Islet precursor cell (in vitro differentiated cells): Measurements from ENCODE around the gene LBH.

Experiments
- DNase-seq: peaks from one replicate; pipeline ENCODE4 v3.0.0-alpha.2; 2018

Gene LBH

DNA sequence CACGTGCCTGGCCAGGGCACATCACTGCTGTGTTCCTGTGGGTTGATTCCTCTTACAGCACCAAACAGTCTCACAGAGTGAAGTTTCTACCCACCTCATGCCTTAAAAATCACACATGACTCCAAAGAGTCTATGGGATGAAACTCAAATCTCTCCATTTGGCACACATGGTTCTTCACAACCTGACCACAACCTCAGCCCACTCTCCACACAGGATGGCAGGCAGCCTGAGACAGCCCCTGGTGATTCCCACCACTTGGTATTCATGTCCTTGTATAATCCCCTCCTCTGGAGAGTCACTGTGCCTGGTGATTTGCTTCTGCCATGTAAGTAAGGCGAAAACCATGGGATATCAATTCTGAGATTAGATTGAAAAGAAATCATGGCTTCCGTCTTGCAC, 46.2 kb downstream of the LBH start:
- peak; percentile 22 for DNase-seq

DNA sequence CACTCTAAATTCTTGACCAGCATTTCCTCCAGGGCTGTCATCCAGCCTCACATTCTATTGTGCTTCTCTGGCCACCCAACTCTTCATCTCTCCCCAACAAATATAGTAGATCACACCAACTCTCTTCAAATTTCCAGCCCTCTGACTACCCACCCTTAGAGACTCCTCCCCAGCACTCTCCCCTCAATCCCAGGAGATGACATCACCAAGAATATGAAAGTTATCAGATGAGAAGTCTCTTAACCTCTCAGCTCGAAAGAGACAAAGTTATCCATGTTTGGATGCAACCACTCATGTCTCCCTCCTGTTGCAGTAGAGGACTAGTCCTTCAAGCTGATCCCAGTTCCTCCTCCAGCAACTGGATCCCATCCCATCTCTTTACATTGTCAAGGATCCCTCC, 47.1 kb downstream of the LBH start:
- peak; percentile 2 for DNase-seq

DNA sequence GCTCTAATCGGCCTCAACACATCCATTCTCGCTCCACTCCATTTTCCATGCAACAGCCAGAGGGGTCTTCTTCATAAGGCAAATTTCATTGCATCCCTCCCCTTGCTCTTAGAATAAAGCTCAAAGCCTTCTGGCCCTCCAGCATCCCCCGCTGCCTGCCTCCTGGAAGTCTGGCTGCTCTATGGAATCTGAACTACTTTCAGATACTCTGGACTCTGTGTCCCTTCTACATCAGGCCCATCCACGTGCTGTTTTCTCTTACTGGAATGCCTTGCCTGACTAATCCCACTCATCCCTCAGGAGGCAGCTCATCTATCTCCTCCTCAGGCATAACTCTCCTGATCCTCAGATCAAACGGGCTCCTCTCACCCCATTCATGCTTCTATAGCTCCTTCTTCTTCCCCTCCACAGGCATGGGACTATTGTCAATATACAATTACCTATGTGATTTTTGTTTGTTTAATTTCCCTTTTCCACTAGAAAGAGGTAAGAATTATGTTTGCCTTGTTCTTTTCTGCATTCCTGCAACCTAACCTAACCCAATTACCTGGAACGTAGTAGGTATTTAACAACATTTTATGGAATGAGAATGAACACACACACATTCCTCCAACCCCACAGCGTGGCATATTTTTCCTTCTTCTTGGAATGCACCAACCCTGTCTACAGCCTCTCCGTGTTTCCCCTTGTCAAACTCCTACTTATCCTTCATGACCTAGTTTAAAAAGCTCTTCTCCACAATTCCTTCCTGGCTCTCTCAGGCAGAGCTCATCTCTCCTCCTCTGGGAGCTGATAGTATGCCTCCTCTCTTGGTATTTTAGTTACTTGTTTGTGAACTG, 49.5 kb downstream of the LBH start:
- peak; percentile 60 for DNase-seq

DNA sequence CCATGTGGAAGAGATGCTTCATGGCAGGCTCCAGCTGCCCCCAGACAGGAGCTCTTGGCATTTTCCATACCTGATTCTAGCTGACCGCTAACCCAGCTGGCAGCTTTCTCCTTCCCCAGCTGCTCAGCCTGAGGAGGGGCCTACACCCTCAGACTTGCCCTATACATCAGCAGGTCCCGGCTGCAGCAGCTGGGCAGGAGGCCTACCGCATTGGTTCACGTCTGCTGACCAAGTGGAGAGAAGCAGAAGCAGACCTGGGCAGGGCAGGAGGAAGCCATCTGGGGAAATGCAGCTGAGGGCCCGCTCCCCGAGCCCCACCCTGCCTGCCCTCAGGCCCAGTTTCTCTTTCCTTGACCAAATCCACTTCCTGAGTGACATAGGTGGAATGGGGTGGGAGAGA, 50.7 kb downstream of the LBH start:
- DNase-seq = peak; percentile 41

DNA sequence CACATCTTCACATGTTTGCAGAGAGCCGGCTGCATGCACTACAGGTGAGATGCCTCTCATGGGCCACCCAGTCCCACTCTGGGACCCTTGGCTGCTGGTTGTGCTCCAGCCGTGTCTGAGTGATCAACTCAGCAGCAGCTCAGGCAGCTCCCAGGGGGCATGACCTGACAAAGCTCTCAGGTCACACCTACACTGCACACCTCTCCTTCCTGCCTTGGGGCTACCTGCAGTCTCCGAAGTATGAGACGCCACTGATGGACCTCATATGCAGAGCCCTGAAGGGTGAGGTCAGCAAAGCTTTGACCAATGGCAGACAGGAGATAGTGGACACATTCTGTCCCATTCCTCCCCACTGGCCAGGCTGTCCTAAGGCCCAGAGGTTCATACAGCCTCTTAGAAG, 51.4 kb downstream of the LBH start:
- peak; percentile 45 for DNase-seq

DNA sequence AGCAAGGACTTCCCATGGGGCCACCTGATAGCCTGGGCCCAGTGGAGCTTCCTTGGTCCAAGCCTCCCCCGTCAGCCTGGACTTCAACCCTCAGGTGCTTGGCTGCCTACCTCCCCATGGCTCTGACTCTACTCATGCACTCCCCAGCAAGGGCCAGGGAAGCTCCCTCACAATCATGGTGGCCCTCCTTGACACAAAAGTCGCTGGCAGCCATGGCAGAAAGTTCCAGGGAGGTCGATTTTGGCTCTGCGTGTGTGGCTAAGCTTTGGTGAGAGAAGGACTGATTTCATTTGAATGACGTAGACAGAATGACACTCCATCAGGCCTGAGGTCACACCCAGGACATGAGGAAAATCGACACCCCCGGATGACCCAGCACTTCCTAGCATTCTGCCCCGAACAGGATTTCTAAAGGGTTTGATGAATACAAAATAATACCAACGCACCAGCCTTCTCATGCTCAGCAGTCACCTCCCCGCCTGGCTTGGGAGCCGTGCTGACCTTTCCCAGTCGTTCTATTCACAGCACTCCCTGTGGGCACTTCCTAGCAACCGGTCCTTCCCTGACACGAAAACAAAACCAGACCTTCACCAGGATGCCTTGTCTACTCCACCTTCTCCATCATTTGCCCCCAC, 52.7 kb downstream of the LBH start:
- DNase-seq = peak; percentile 38

DNA sequence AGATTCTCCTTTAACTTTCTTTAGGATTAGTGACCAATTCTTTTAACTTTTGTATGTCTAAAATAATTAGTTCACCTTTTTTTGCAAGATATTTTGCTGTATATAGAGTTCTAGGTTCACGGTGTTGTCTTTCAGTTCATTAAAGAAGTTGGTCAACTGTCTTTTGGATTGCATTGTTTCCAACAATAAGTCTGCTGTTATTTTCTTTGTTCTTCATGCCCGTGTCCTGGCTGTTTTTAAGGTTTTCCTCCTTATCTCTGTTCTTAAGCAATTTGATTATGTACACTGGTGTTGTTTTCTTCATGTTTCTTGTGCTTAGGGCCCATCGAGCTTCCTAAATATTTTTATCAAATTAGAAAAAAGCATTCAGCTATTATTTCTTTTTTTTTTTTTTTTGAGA, 54.4 kb downstream of the LBH start:
- no peak for DNase-seq

DNA sequence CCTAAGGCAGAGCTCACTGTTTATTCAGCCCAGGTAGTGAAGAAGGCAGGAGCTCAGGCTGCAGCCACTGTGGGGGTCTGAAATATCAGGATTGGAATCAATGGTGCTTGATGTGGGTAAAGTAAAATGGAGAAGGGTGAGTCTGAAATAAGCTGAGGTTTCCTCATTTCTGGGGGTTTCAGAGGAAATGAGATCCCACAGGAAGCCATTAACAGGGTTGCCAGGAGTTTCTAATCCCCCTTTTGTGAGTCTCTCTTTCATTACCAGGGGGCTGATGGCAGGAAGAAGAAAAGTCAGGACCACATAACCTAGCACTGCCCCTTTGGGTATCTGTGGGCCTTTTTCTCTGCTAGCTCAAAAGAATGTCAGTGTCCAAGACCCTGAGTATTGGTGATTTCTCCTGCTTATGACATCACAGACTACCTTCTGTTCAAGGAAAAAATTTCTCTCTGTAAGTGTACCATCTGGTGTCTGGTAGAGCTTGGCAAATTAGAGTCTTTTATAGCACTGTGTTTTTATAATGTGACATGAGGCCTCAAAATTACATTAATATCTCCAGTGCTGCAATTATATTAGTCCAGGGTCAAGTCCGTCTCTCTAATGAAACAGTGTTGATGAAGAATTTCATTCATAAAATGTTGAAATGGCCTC, 56.0 kb downstream of the LBH start:
- no peak for DNase-seq

DNA sequence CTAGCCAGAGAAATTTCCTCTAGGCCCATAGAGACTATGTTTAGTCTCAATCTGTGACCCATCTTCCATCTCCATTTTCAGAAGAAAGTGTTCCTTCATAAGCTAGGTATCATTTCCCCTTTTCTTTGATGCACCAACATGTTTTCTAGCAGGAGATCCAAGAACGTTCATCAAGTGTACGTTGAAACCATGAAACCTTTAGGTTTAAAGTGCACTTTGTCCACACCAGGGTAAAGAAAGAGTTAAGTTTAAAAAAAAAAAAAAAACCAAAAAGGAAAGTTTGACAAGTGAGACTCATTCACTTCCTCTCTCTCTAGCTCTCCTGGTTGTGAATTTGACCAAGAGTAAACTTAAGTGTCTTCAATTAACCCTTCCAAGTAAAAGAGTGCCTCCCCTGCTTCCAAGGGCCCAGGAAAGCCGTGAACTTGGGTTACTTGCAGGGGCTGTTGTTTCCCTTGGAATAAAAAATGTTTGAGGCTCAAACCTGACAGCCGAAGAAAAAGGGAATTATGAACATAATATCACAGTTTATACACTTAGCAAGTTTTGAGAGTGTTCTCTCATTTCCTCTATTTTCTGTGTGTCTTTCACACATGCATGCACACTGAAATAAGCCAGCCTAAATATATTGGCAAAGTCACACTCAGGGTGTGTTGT, 56.7 kb downstream of the LBH start:
- DNase-seq = no peak

DNA sequence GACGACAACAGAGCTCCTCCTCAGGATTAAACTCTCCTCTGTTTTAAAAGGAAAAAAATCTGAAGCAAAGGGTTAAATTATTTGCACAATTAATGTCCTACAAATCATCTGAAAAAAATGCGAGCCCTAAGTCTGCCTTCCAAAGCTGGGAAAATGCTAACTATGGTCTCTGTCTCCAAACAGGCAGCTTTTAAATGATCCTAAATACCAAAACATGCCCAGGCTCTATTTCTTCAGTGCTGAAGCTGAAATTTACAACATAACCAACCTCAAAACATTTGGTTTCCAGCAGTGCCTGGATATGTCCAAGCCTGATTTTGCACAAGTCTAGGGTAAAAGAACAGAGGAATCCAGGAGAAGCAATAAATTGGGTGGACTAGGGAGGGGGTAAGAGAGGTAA, 57.2 kb downstream of the LBH start:
- no peak for DNase-seq

DNA sequence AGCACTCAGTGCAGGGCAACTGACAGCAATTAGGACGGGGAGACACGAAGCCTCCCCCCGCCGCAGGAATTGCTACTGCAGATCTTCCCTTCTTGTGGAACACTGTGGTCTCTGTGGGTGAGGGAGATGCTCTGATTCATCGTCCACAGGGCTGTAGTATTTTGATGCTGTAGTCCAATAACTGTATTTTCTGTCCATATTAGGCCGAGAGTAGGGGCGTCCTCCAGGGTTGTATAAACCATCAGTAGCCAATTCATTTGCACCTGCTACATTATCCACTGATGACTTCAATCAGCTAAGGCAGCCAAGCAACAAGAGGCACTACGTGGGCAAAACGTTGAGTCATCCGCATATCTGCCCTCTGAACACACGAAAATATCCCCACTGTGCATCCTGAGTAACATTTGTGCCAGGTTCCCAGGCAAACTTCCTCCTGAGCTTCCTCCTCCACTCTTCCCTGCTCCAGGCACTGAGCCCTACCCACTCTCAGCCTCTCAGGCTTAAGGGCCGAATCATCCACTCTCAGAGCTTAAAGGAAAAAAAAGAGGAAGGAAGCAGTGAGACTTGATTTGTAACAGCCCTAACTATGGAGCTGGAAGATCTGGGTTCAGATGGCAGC, 62.1 kb downstream of the LBH start:
- DNase-seq = no peak

DNA sequence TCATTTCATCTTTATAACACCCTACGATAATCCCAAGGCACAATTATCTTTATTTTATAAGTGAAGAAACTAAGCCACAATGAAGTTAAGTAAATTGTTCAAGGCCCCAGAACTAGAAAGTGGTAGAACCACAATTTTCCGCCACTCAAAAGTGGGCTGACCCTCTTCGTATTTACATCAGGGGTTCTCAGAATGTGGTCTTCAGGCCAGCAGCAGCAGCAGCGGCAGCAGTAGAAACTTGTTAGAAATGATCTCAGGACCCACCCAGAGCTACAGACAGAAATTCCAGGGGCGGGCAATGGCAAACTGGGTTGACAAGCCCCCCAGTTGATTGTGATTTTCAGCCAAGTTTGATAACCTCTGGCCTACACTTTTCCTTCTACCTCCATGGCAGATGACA, 62.8 kb downstream of the LBH start:
- DNase-seq = no peak

DNA sequence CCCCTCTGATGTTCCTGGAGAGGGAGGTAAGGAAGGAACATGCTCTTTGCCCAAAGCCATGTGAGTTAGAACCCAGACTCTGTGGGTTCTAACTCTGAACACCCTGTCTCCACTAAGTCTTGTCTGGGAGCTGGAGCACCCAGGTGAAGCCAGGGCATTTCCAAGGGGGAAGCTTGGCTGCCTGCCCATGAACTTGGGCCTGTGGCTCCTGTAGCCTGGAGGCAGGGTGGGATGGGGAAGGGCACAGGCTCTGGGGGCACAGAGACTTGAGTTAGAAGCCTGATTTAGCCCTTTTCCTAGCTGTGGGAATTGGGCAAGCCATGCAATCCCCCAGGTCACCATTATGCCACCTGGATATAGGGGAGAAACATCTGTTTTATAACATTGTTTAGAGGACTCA, 65.2 kb downstream of the LBH start:
- no peak for DNase-seq

DNA sequence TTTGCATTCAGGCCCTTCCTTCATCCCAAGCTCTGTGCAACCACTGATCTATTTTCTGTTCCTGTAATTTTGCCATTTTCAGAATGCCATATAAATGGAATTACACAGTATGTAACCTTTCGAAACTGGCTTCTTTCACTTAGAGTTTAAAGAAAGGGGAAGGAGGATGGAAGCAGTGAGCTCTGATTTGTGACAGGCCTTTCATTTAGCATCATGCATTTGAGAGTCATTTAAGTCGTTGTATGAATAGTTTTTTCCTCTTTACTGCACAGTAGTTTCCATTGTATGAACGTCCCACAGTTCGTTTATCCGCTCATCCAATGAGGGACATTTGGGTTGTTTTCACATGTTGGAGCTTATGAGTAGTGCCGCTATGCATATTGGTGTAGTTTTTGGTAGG, 67.0 kb downstream of the LBH start:
- DNase-seq = no peak

DNA sequence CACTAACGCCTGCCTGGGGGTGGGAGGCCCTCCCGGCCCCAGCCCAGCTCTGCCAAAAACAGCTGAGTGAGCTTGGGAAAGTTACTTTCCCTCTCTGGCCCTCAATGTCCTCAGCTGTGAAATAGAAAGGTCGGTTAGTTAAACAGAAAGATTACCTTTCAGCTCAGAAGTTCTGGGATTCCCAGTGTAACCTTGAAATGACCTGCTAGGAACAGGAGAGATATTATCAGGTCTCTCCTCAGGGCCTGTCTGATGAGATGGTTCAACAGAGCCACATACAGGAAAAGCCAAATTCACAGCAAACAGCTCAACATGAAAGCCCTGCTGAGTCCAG, 68.8 kb downstream of the LBH start:
- DNase-seq = no peak

DNA sequence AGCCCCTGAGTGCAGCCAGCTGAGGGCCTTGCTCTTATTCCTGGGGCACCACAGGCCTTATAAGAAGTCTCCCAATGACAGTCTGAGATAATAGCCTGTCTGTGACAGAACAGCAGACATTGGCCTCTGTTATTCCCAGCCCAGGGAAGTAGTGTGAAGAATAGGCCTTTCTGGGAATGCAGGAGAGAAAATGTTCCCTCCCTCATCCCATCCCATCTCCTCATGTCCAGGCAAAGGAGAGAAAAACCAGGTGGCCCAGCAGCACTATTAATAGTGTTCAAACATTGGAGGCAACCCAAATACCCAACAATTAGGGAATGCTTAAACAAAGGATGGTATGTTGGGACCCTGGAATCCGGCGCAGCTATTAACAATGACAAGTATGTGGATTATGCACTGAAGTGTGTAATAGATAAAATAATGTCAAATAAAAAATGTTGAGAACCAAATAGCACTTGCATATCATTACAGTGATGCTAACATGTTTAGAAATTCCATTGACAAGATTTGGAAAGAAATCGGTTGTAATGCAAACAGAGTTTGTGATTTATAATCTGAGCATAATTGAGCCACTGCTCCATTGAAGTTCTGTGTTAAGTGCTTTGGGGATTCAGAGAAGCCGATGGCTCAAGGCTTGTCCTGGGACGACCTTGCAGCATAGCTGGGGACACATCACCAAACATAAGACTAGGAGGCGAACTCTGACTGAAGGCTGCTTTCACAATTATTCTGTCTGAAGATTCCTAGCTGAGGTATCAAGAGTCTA, 69.3 kb downstream of the LBH start:
- DNase-seq = peak; percentile 82

DNA sequence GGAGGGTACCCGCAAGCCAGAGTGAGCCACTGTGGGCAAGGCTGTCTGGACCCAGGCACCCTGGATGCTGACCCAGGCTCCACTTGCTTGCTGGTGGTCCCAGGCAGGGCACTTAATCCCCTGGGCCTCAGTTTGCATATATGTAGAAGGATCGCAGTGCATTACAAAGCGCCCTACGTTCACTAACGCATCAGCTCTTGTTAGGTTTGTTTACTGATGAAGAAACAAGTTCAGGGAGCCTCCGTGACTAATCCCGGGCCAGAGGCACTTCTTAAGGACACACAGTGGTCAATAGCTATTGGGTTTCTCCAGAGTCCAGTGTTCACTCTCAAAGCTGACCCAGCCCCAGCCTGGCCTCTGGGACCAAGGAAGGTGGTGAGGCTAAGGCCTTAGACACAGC, 70.2 kb downstream of the LBH start:
- DNase-seq = no peak

DNA sequence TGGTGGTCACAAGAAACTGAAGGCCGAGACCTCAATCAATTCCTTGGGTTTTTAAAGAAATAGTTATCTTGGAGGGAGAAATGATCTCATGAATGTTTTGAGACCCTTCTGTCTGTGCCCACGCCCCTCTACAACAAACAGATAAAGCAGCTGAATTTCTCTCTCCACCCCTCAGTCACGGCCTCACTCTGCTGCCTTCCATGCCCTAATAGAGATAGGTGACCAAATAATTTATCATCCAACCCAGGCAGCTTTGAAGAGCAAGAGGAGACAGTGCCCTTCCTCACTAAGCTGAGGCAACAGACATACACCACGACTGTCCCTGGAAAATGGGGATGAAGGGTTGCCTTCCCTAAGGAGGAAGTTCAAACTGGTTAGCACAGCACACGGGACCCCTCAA, 71.2 kb downstream of the LBH start:
- no peak for DNase-seq

DNA sequence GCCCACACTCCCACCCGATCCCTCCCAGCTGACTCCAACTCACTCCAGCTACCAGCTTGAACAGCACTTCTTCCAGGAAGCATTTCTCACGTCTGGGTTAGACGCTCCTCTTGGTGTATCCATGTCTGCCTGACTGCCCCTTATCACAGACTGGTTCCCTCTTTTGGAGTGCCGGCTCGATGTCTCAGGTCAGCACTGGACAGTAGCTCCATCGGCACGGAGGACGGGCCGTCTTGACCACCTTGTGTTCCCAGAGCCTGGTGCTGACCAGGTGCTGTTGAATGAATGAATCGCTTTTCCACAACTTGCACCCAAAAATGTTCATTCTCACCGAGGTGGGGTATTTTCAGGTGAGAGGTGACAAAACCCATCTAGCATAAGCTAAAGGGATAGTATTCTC, 71.8 kb downstream of the LBH start:
- no peak for DNase-seq

DNA sequence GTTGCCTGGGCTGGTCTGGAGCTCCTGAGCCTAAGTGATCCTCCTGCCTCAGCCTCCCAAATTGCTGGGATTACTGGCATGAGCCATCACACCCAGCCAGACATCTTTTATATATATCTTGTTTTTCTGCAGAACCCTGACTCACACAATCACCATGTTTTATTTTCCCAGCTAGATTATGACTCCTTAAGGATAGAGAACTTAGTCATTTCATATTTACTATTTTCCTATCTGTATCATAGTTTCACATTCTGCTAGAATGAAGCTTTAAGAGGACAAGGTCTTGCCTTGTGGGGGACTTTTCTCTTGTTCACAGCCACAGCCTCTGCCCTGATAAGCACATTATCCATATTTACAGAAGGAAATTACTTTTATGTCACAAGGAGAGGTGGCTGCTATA, 73.9 kb downstream of the LBH start:
- no peak for DNase-seq

DNA sequence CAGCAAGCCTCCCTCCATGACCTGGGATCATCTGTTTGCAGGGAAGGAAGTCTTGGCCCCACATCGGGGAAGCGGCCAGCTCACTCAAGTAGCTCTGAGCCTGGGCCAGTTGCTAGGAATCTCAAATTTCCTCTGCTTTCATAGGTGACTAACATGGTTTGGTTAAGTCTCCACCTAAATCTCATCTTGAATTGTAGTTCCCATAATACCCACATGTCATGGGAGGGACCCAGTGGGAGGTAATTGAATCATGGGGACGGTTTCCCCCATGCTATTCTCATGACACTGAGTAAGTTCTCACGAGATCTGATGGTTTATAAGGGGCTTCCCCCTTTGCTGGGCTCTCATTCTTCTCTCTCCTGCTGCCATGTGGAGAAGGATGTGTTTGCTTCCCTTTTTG, 75.2 kb downstream of the LBH start:
- no peak for DNase-seq

DNA sequence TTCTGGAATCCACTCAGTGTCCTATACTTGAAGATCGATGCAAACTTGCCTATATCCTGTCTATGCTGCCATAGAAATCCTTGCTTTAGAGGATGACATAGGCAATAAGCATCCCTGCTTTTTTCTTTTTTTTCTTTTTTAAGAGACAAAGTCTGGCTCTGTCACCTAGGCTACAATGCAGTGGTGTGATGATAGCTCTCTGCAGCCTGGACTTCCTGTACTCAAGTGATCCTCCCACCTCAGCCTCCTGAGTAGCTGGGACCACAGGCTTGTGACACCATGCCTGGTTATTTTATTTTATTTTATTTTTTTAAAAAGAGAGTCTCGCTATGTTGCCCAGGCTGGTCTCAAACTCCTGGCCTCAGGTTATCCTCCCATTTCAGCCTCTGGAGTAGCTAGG, 76.9 kb downstream of the LBH start:
- no peak for DNase-seq
